ENCODE results near the gene ACO2. TPM values are rescaled to one million over a fixed set of nuclear protein-coding genes. Genes with fewer than 3 reads are reported as not detected.

Gene ACO2
- total RNA-seq, 2 donors from 2014 or later = 77.2 to 81.9 TPM

GRCh38 chr22:41573677-41574076 lies 104.8 kb downstream of the ACO2 start:
- Mint-ChIP-seq H3K36me3 (ENCODE audit: low read depth) (no peaks in the 10 kb centered on the region), H3K4me3 (no peak overlapping the region), H3K4me1 (peaks cover 8% of the 10 kb centered on the region), H3K27me3 (no peaks in the 10 kb centered on the region), H3K27ac (no peak overlapping the region)
- ATAC-seq = no peak
- no peaks in the 10 kb centered on the region for H3K9me3 ChIP-seq (ENCODE audit: control insufficient read depth, low read length, poor library complexity, severe bottlenecking)
- no peak for DNase-seq

GRCh38 chr22:41574847-41575381 lies 106.0 kb downstream of the ACO2 start:
- H3K27me3 Mint-ChIP-seq = no peaks in the 10 kb centered on the region
- no peak overlapping the region for H3K27ac Mint-ChIP-seq
- no peaks in the 10 kb centered on the region for H3K9me3 ChIP-seq (ENCODE audit: control insufficient read depth, low read length, poor library complexity, severe bottlenecking)
- peaks cover 8% of the 10 kb centered on the region for H3K4me1 Mint-ChIP-seq
- H3K36me3 Mint-ChIP-seq (ENCODE audit: low read depth) = peaks cover 2% of the 10 kb centered on the region
- ATAC-seq (no peak), DNase-seq (no peak)
- no peak overlapping the region for H3K4me3 Mint-ChIP-seq

GRCh38 chr22:41575533-41575932 lies 106.6 kb downstream of the ACO2 start:
- H3K27me3 Mint-ChIP-seq = no peaks in the 10 kb centered on the region
- peaks cover 8% of the 10 kb centered on the region for H3K4me1 Mint-ChIP-seq
- H3K9me3 ChIP-seq (ENCODE audit: control insufficient read depth, low read length, poor library complexity, severe bottlenecking) = no peaks in the 10 kb centered on the region

GRCh38 chr22:41576877-41577276 lies 108.0 kb downstream of the ACO2 start:
- Mint-ChIP-seq H3K27me3 (no peaks in the 10 kb centered on the region), H3K27ac (no peak overlapping the region), H3K36me3 (ENCODE audit: low read depth) (peaks cover 2% of the 10 kb centered on the region), H3K4me3 (no peak overlapping the region), H3K4me1 (peaks cover 8% of the 10 kb centered on the region)
- peak; percentile 58 for ATAC-seq
- no peak for DNase-seq
- H3K9me3 ChIP-seq (ENCODE audit: control insufficient read depth, low read length, poor library complexity, severe bottlenecking) = no peaks in the 10 kb centered on the region

More at GRCh38 chr22:41575533-41575932, 106.6 kb downstream of the ACO2 start:
- no peak for DNase-seq
- peaks cover 2% of the 10 kb centered on the region for H3K36me3 Mint-ChIP-seq (ENCODE audit: low read depth)
- H3K27ac Mint-ChIP-seq = no peak overlapping the region
- no peak for ATAC-seq
- no peak overlapping the region for H3K4me3 Mint-ChIP-seq

- H3K9me3 ChIP-seq (ENCODE audit: control insufficient read depth, low read length, poor library complexity, severe bottlenecking) = no peaks in the 10 kb centered on the region
- H3K27me3 Mint-ChIP-seq = no peaks in the 10 kb centered on the region
- H3K36me3 Mint-ChIP-seq (ENCODE audit: low read depth) = peaks cover 5% of the 10 kb centered on the region
- ATAC-seq = no peak
- no peak for DNase-seq
- H3K4me1 Mint-ChIP-seq = peaks cover 7% of the 10 kb centered on the region
- H3K27ac Mint-ChIP-seq = peak overlapping the region; percentile 47
- no peak overlapping the region for H3K4me3 Mint-ChIP-seq
These were observed 109.2 kb downstream of the ACO2 start for GRCh38 chr22:41578114-41578513.

Other genes with a start within 250 kb of the ACO2 start
- 1 to 10 TPM; 1.6 to 3.5 TPM for gene CHADL, start 228.2 kb upstream of the ACO2 start, total RNA-seq
- 100 to 1,000 TPM; 114 to 142 TPM for gene RANGAP1, start 182.9 kb upstream of the ACO2 start, total RNA-seq
- gene ZC3H7B, start 167.6 kb upstream of the ACO2 start, total RNA-seq = 10 to 100 TPM; 33.5 to 35.9 TPM
- 1 to 10 TPM; 4.8 to 7.4 TPM for gene TEF, start 87.2 kb upstream of the ACO2 start, total RNA-seq
- gene TOB2, start 22.3 kb upstream of the ACO2 start, total RNA-seq = 10 to 100 TPM; 30.8 to 44.0 TPM
- 10 to 100 TPM; 31.7 to 39.6 TPM for gene PHF5A, start 425 bp upstream of the ACO2 start, total RNA-seq
- 10 to 100 TPM; 11.2 to 19.5 TPM for gene POLR3H, start 75.4 kb downstream of the ACO2 start, total RNA-seq
- not detected for gene CSDC2, start 91.9 kb downstream of the ACO2 start, total RNA-seq
- gene PMM1, start 120.7 kb downstream of the ACO2 start, total RNA-seq = 10 to 100 TPM; 23.1 to 25.3 TPM
- gene DESI1, start 151.9 kb downstream of the ACO2 start, total RNA-seq = 10 to 100 TPM; 16.3 to 19.1 TPM
- 100 to 1,000 TPM; 147 to 165 TPM for gene XRCC6, start 152.2 kb downstream of the ACO2 start, total RNA-seq
- gene SNU13, start 219.8 kb downstream of the ACO2 start, total RNA-seq = 100 to 1,000 TPM; 120 to 148 TPM
- gene MEI1, start 230.4 kb downstream of the ACO2 start, total RNA-seq = 10 to 100 TPM; 53.8 to 60.9 TPM